IPS-20b (cell line): ENCODE data around the gene BPIFB2.

ENCODE experiments used
- H3K27ac ChIP-seq: one replicate; pipeline ENCODE4 v1.5.1; 2013; ENCODE audit warnings: low read length
- H3K27me3 ChIP-seq: 2 replicates; pipeline ENCODE4 v1.6.1; 2013; ENCODE audit warnings: mild to moderate bottlenecking, low read length, inconsistent platforms; ENCODE audit not compliant: insufficient read depth
- H3K36me3 ChIP-seq: 2 replicates; pipeline ENCODE4 v1.6.1; 2013; ENCODE audit warnings: low read depth, mild to moderate bottlenecking, inconsistent platforms, low read length, moderate library complexity; ENCODE audit not compliant: insufficient read depth
- H3K4me1 ChIP-seq: 2 replicates; pipeline ENCODE4 v1.6.1; 2013; ENCODE audit warnings: mild to moderate bottlenecking, control low read depth, inconsistent platforms, low read length, moderate library complexity; ENCODE audit not compliant: insufficient read depth
- H3K4me3 ChIP-seq: 2 replicates; pipeline ENCODE4 v1.5.1; 2013; ENCODE audit warnings: mild to moderate bottlenecking, low read length, inconsistent platforms
- H3K9ac ChIP-seq: 2 replicates; pipeline ENCODE4 v1.6.1; 2013; ENCODE audit warnings: low read depth, mild to moderate bottlenecking, inconsistent platforms, low read length, moderate library complexity
- H3K9me3 ChIP-seq: 2 replicates; pipeline ENCODE4 v1.6.1; 2013; ENCODE audit warnings: mild to moderate bottlenecking, low read depth, low read length, inconsistent platforms; ENCODE audit not compliant: insufficient read depth

The BPIFB2 gene

DNA sequence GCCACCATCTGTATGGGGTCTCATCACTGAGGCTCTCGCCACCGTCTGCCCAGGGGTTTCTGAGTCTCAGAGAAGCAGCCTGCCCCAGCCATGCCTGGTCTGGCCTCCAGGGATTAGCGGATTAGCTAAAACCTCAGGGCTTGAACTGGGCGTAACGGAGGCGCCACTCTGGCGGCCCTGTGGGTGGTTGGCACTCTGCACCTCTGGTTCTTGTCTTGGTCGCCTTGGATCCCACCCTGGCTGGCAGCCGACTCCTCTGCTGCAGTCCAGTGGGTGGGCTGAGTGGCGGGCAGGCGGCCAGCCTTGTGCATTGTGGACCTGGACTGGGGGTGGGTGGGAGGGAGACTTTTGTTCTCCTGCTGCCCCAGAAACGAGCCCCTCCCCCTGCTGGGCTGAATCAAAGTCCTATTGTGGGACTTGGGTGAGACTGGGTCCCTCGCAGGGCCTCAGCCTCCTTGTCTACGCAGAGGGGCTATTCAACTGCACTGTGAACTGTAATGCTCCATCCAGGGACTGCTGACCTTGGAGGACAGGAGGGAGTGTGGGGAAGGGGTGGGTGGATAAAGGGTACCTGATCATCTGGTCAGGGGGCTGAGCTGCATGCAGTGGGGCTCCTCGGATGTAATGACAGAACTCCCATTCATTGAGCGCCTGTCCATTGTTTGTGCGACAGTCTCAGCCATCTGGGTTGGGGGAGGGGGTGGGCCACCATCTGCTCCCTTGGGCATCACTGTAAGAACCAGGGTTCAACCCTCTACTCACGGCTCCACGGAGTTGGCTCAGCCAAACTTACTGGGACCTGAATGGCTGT lies 27.2 kb upstream of the BPIFB2 start:
- Histone ChIP-seq H3K27me3 (no peaks in the 10 kb centered on the region), H3K9ac (no peak overlapping the region), H3K4me3 (no peak overlapping the region), H3K9me3 (no peaks in the 10 kb centered on the region), H3K36me3 (no peaks in the 10 kb centered on the region), H3K4me1 (no peaks in the 10 kb centered on the region), H3K27ac (no peak overlapping the region)

DNA sequence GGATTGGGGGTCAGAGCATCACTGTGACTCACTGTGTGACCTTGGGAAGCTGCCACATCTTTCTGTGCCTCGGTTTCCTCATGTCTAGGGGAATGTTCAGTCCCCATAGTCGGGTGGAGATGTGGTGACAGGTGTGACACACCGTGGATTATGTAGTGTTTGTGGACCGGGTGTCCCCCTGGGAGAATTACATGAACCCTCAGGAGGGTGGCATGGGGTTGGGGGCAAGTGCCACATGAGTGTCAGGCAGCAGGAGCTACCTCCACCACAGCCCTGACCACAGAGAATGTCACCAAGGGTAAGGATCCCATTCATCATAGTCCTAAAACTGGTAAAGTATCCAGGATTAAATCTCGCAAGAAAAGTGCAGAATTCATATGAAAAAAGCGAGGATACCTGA lies 26.5 kb upstream of the BPIFB2 start:
- Histone ChIP-seq H3K9ac (no peak overlapping the region), H3K27me3 (no peaks in the 10 kb centered on the region), H3K4me3 (no peak overlapping the region), H3K9me3 (no peaks in the 10 kb centered on the region), H3K36me3 (no peaks in the 10 kb centered on the region), H3K27ac (no peak overlapping the region), H3K4me1 (no peaks in the 10 kb centered on the region)

DNA sequence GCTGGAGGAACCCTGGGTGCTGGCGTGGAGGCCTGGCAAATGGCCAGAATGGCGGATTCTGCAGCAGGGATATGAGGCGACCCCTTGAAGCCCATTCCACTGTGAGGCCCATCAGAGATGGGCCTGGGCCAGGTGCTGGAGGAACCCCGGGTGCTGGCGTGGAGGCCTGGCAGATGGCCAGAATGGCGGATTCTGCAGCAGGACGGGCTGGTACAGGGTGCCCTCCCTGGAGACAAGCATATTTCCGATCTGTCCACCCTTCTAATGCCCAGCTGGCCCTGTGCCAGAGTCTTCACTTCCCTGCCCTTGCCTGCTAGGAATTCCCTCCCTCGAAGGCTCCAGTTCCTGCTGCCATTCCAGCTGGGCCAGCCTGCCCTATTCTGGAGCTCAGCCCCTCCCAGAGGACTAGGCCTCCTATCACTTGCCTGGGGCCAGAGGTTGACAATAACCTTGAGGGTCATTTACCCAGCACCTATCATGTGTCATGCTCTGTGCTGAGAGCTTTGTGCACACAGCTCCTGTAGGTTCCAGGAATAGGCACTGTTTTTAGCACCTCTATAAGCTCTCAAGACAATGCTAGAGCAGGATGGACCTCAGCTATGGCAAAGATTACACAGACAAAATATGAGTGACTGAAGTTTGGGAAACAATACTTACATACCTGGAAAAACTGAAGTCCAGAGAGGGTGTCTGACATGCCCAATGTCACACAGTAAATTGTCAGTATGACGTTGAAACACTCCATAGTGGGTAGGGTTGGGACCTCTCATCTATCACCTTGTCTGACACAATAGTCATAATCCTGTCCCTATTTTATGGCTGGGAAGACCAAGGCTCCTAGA lies 24.7 kb upstream of the BPIFB2 start:
- no peaks in the 10 kb centered on the region for H3K36me3 ChIP-seq
- no peak overlapping the region for H3K9ac ChIP-seq
- no peaks in the 10 kb centered on the region for H3K27me3 ChIP-seq
- H3K4me3 ChIP-seq = no peak overlapping the region
- no peaks in the 10 kb centered on the region for H3K9me3 ChIP-seq
- no peak overlapping the region for H3K27ac ChIP-seq
- H3K4me1 ChIP-seq = no peaks in the 10 kb centered on the region

DNA sequence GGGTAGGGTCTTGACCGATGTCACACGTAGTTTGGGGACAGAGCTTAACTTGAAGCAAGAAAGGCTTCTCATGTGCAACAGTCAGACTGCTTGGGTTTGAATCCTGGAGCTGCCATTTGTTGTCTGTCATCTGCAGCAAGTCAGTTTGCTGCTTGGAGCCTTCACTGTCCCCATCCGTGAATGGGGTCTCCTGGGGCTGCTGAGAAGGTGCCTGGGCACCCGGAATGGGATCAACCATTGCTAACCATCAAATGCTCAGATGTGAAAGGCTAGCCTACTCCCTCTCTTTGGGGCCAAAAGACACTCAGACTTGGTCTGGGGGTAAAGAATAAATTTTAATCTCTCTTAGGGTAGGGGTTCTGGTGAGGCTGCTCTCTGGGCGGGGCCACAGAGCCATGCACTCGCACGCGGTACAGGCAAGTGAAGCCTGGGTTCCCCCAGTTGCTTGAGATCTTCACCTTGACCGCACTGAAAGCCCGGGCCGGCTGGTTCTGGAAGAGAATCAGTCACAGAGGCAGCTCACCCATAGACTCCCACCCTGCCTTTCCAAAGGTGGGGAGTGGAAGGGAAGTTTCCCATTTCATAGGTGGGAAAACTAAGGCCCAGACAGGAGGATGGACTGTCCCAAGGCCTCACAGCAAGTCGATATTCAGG lies 23.9 kb upstream of the BPIFB2 start:
- Histone ChIP-seq H3K4me3 (no peak overlapping the region), H3K27ac (no peak overlapping the region), H3K9me3 (no peaks in the 10 kb centered on the region), H3K9ac (no peak overlapping the region), H3K36me3 (no peaks in the 10 kb centered on the region), H3K27me3 (no peaks in the 10 kb centered on the region), H3K4me1 (no peaks in the 10 kb centered on the region)

DNA sequence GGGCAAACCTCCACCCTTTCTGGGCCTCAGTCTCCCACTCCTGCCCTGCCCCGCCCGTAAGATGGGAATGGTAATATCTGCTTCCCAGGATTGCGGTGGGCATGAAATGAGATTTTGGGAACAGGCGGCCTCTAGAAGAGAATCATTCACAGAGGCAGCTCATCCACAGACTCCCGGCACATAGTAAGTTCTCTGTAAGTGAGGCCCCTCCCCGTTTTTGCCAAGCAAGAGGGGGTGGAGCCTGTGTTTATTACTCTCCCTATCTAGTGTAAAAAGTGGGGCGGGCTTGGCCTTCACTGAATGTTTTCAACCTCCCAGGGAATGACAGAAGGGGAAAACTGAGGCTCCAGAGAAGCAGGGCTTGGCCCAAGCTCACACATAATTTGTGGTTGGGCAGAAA lies 23.3 kb upstream of the BPIFB2 start:
- H3K4me1 ChIP-seq = no peaks in the 10 kb centered on the region
- H3K9me3 ChIP-seq = no peaks in the 10 kb centered on the region
- no peak overlapping the region for H3K27ac ChIP-seq
- H3K4me3 ChIP-seq = no peak overlapping the region
- H3K9ac ChIP-seq = no peak overlapping the region
- no peaks in the 10 kb centered on the region for H3K27me3 ChIP-seq
- H3K36me3 ChIP-seq = no peaks in the 10 kb centered on the region

DNA sequence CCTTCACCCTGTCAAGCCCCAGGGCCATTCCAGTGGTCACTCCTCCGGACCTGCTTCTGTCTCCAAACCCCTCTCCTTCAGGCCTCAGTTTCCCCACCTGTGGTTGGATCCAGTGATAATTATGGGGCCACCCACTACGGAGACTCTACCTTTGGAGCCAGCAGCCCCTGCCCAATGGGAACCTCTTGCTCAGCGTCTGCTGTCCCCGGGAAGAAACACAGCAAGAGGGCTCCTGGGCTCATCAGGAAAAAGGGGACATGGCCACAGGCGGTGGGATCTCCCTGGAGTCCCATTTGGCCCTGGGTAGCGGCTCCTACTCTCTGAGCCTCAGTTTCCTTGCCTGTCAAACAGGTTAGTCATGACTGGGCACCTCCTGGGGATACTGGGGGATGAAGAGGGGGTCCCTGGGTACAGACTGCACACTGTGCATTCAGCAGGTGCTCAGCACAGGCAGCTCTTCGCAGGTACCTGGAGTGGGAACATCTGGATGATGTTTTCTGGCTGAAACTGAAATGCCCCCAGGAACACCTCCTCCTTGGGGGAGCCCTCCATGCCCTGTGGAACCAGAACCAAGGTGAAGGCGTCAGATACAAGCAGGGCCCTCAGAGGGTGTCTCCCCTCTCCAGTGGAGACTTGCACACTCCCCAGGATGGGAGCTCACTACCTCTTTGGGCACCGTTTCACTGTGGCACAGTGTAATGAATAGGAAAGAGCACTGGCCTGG lies 22.7 kb upstream of the BPIFB2 start:
- no peaks in the 10 kb centered on the region for H3K27me3 ChIP-seq
- H3K9ac ChIP-seq = no peak overlapping the region
- no peak overlapping the region for H3K4me3 ChIP-seq
- H3K27ac ChIP-seq = no peak overlapping the region
- H3K36me3 ChIP-seq = no peaks in the 10 kb centered on the region
- no peaks in the 10 kb centered on the region for H3K9me3 ChIP-seq
- H3K4me1 ChIP-seq = no peaks in the 10 kb centered on the region

DNA sequence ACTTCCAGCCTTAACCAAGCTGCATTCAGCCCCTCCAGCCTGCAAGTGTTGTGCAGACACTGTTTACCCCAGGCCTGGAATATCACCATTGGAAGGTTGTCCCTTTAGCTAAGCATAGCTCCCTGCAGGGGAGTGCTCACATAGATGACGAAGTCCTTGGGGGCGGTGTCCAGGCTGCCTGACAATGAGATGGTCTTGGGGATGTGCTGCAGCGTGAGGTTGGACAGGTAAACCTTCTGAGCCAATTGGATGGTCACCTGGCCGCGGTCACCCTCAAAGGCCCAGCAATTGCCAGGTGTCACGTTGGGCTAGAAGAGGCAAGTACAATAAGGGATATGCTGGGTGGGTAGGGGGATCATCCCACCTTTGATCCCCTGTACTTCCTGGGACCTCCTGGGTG lies 21.9 kb upstream of the BPIFB2 start:
- no peak overlapping the region for H3K9ac ChIP-seq
- H3K36me3 ChIP-seq = no peaks in the 10 kb centered on the region
- no peak overlapping the region for H3K27ac ChIP-seq
- no peaks in the 10 kb centered on the region for H3K27me3 ChIP-seq
- no peak overlapping the region for H3K4me3 ChIP-seq
- no peaks in the 10 kb centered on the region for H3K4me1 ChIP-seq
- H3K9me3 ChIP-seq = no peaks in the 10 kb centered on the region

DNA sequence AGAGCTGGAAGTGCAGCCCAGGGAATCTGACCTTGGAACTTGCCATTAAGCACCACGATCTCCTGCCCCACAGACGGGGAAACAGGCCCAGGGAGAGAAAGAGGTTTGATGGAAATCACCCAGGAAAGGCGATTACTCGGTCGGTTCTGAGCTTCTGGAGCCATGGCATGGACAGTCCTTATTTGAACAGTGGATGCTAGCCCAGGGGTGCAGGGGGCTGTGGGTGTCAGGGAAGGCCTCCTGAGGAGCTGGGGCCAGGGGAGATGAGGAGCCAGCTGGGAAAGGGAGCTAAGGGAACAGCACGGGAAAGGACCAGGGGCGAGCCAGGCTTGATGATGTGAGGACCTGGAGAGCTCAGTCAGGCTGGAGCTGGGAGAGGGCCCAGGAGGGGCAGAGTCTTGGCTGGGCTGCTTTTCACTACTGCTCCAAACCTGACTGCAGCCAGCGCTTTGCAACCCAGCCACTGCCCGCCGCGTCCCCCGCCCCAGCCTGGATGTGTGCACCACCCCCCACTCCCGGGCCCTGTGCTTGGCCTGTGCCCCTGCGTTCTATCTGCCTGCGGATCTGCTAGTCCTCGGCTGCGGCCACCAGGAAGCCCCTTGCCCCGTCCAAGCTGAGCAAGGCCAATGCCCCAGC lies 21.1 kb upstream of the BPIFB2 start:
- H3K27me3 ChIP-seq = no peaks in the 10 kb centered on the region
- no peak overlapping the region for H3K9ac ChIP-seq
- H3K4me1 ChIP-seq = no peaks in the 10 kb centered on the region
- H3K36me3 ChIP-seq = no peaks in the 10 kb centered on the region
- no peak overlapping the region for H3K27ac ChIP-seq
- H3K4me3 ChIP-seq = no peak overlapping the region
- H3K9me3 ChIP-seq = no peaks in the 10 kb centered on the region

DNA sequence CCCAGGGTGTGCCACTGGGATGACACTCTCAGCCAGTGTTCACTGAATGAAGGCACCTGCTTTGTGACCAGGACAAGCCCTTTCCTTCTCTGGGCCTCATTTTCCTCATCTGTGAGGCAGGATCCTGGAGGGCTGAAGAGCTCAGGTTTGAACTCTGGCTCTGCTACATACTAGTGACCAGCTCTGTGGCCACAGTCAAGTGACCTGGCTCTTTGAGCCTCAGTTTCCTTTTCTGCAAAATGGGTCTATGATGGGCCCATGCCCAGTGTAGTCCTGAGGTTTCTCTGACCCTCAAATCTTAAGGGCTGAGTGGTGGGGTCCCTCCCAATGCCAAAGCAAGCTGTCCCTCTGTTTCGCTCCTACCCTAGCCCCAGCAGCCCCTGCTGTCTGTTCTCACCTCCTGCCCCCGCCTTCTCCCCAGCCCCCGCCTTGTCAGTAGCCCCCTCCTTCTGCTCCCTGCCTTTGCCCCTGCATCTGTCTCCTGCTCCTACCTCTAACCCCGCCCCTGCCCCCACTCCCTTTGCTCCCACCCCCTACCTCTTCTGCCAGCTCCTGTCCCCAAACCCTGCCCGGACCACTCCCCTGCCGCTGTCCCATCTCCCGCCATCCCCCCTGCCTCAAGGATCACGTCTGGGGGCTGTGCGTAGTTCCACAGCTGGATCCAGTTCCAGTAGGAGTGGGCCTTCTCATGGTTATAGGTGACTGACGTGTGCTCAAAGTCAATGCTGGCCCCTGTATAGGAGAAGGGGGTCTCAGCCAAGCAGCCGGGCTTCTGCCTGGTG lies 20.3 kb upstream of the BPIFB2 start:
- Histone ChIP-seq H3K4me3 (no peak overlapping the region), H3K27ac (no peak overlapping the region), H3K9ac (no peak overlapping the region), H3K36me3 (no peaks in the 10 kb centered on the region), H3K4me1 (no peaks in the 10 kb centered on the region), H3K9me3 (no peaks in the 10 kb centered on the region), H3K27me3 (no peaks in the 10 kb centered on the region)

DNA sequence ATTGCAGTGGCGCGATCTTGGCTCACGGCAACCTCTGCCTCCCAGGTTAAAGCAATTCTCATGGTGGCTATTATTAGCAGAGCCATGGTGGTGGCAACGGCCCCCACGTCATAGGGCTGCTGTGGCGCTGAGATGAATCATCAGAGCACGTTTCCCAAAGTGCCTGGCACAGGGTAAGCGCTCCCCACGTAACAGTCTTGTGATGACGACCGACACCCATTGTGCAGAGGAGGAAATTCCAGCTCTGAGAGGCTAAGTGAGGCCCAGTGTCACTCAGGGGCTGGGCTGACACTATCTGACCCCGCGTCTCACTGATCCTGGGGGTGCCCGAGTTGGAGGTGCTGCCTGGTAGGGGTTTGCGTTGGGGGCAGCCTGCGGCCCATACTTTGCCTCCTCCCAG lies 19.5 kb upstream of the BPIFB2 start:
- no peak overlapping the region for H3K27ac ChIP-seq
- H3K4me3 ChIP-seq = no peak overlapping the region
- H3K4me1 ChIP-seq = no peaks in the 10 kb centered on the region
- no peaks in the 10 kb centered on the region for H3K36me3 ChIP-seq
- no peaks in the 10 kb centered on the region for H3K9me3 ChIP-seq
- H3K9ac ChIP-seq = no peak overlapping the region
- no peaks in the 10 kb centered on the region for H3K27me3 ChIP-seq
